ENCODE measurements around the gene MYO9A. TPM values are rescaled to one million over a fixed set of nuclear protein-coding genes. Genes with fewer than 3 reads are reported as not detected.

MYO9A gene
- polyA plus RNA-seq, 1 donor from 2014 or later = 23.1 TPM

GRCh38 chr15:71807691-71808091 lies 310.3 kb downstream of the MYO9A start:
- Mint-ChIP-seq H3K27ac (no peak overlapping the region), H3K9me3 (no peaks in the 10 kb centered on the region), H3K27me3 (peaks cover 2% of the 10 kb centered on the region), H3K36me3 (no peaks in the 10 kb centered on the region), H3K4me3 (no peak overlapping the region), H3K4me1 (no peaks in the 10 kb centered on the region)

- Mint-ChIP-seq H3K9me3 (no peaks in the 10 kb centered on the region), H3K36me3 (no peaks in the 10 kb centered on the region), H3K4me1 (no peaks in the 10 kb centered on the region), H3K27ac (no peak overlapping the region), H3K4me3 (no peak overlapping the region), H3K27me3 (peaks cover 2% of the 10 kb centered on the region)
Observed at GRCh38 chr15:71807125-71807629, 310.8 kb downstream of the MYO9A start.

- H3K27ac Mint-ChIP-seq = no peak overlapping the region
- no peaks in the 10 kb centered on the region for H3K36me3 Mint-ChIP-seq
- no peak overlapping the region for H3K4me3 Mint-ChIP-seq
- H3K27me3 Mint-ChIP-seq = peaks cover 2% of the 10 kb centered on the region
- no peaks in the 10 kb centered on the region for H3K9me3 Mint-ChIP-seq
- H3K4me1 Mint-ChIP-seq = no peaks in the 10 kb centered on the region
Observed at GRCh38 chr15:71806452-71806931, 311.5 kb downstream of the MYO9A start.

GRCh38 chr15:71804695-71805470 lies 313.1 kb downstream of the MYO9A start:
- peaks cover 10% of the 10 kb centered on the region for H3K27me3 Mint-ChIP-seq
- H3K4me3 Mint-ChIP-seq = peak overlapping the region in 1 of 4 donors; percentile 47
- H3K4me1 Mint-ChIP-seq = no peaks in the 10 kb centered on the region
- H3K36me3 Mint-ChIP-seq = no peaks in the 10 kb centered on the region
- no peaks in the 10 kb centered on the region for H3K9me3 Mint-ChIP-seq
- peak overlapping the region in 1 of 3 donors; percentile 57 for H3K27ac Mint-ChIP-seq

DNA sequence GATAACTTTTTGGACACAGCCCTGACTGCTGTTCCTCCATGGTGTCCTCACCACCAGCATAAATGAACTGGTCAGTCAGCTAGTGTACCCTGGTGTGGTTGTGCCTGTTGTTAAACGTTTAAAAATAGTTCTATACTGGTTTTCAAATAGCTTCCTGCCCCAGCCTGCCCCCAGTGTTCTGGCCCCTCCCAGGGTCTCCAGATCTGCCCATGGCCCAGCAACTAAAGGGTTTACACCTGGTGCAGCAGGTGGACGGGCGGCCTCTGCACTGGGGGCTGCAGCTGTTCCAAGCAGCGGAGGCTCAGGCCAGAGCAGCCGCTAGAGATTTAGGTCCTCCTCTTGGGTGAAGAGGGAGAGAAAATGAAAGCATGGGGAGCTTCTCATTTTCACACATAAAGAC lies 313.7 kb downstream of the MYO9A start:
- Mint-ChIP-seq H3K4me3 (no peak overlapping the region), H3K4me1 (no peaks in the 10 kb centered on the region), H3K36me3 (no peaks in the 10 kb centered on the region), H3K27ac (peak overlapping the region in 1 of 3 donors; percentile 57), H3K27me3 (peaks cover 10% of the 10 kb centered on the region), H3K9me3 (no peaks in the 10 kb centered on the region)

GRCh38 chr15:71802770-71803169 lies 315.2 kb downstream of the MYO9A start:
- Mint-ChIP-seq H3K4me1 (no peaks in the 10 kb centered on the region), H3K9me3 (no peaks in the 10 kb centered on the region), H3K4me3 (no peak overlapping the region)

DNA sequence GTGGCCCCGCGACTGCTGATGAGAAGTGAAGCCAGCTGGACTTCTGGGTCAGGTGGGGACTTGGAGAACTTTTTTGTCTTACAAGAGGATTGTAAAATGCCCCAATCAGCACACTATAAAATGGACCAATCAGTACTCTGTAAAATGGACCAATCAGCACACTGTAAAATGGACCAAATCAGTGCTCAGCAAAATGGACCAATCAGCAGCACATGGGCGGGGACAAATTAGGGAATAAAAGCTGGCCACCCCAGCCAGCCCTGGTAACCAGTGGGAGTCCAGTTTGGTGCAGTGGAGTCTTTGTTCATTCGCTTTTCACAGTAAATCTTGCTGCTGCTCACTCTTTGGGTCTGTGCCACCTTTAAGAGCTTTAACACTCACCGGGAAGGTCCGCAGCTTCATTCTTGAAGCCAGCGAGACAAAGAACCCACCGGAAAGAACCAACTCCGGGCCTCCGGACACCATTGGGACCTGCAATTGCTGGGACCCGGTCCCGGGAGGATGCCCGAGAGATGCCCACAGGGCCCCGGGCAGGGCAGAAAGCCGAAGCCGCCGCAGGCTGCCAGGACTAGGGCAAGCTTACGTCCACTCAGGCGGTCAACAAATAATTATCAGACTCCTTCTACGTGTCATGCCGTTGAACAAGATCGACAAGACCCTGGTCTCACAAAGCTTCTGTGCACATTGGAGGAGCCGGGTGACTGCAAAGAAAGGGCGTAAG lies 315.9 kb downstream of the MYO9A start:
- no peaks in the 10 kb centered on the region for H3K4me1 Mint-ChIP-seq
- H3K27ac Mint-ChIP-seq = no peak overlapping the region
- no peaks in the 10 kb centered on the region for H3K9me3 Mint-ChIP-seq
- no peak overlapping the region for H3K4me3 Mint-ChIP-seq
- peaks cover 12% of the 10 kb centered on the region for H3K27me3 Mint-ChIP-seq
- no peaks in the 10 kb centered on the region for H3K36me3 Mint-ChIP-seq

More at GRCh38 chr15:71802770-71803169, 315.2 kb downstream of the MYO9A start:
- peak overlapping the region in 1 of 3 donors; percentile 43 for H3K27ac Mint-ChIP-seq
- H3K36me3 Mint-ChIP-seq = no peaks in the 10 kb centered on the region
- H3K27me3 Mint-ChIP-seq = peaks cover 12% of the 10 kb centered on the region

- H3K4me3 Mint-ChIP-seq = no peak overlapping the region
Observed at GRCh38 chr15:71800835-71801745, 316.9 kb downstream of the MYO9A start.

GRCh38 chr15:71800190-71800589 lies 317.8 kb downstream of the MYO9A start:
- Mint-ChIP-seq H3K4me1 (no peaks in the 10 kb centered on the region), H3K36me3 (no peaks in the 10 kb centered on the region), H3K4me3 (no peak overlapping the region), H3K27me3 (peaks cover 10% of the 10 kb centered on the region), H3K9me3 (no peaks in the 10 kb centered on the region), H3K27ac (peak overlapping the region in 1 of 3 donors; percentile 80)

More at GRCh38 chr15:71800835-71801745, 316.9 kb downstream of the MYO9A start:
- Mint-ChIP-seq H3K27ac (no peak overlapping the region), H3K4me1 (no peaks in the 10 kb centered on the region), H3K36me3 (no peaks in the 10 kb centered on the region), H3K27me3 (peaks cover 12% of the 10 kb centered on the region), H3K9me3 (no peaks in the 10 kb centered on the region)

DNA sequence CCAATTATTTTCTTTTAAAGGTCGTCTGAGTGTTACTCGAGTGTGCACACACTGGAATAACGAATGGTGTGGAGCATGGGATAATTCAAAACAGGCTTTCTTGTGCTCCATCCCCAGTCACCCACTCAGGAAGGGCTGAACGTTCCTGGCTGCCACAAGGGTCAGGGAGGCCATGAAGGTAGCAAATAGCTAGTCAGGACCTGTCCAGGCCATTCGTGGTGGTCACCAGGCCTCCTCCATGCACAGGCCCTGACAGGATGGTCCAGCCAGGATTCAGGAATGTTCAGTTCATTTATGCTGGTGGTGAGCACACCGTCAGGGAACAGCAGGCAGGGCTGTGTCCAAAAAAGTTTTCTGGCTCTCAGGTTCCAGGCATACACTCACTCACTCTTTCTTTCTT lies 319.3 kb downstream of the MYO9A start:
- Mint-ChIP-seq H3K27ac (no peak overlapping the region), H3K9me3 (no peaks in the 10 kb centered on the region)

DNA sequence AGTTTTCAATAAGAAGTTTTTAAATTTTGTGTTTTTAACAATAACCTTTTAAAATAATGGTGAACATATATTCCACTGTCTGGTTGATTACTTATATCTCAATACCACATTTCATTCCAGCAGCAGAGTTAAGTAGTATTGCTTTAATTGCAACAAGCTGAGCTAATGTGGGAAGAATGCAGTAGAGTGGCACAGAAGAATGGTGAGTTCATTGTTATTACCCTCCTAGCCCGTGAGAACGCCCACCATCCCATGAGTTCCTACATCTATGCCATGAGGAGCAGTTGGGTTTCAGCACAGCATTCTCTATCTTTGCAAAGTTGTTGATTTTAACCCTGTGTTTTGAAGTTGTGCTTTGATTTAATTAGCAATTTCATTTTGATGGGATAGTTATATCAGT lies 325.4 kb downstream of the MYO9A start:
- peaks cover 4% of the 10 kb centered on the region for H3K27me3 Mint-ChIP-seq
- no peak overlapping the region for H3K4me3 Mint-ChIP-seq
- H3K9me3 Mint-ChIP-seq = no peaks in the 10 kb centered on the region
- H3K4me1 Mint-ChIP-seq = no peaks in the 10 kb centered on the region
- no peak overlapping the region for H3K27ac Mint-ChIP-seq
- H3K36me3 Mint-ChIP-seq = no peaks in the 10 kb centered on the region

More for the DNA sequence above, 319.3 kb downstream of the MYO9A start:
- Mint-ChIP-seq H3K27me3 (peaks cover 10% of the 10 kb centered on the region), H3K4me1 (no peaks in the 10 kb centered on the region), H3K4me3 (no peak overlapping the region), H3K36me3 (no peaks in the 10 kb centered on the region)

- H3K27me3 Mint-ChIP-seq = peaks cover 6% of the 10 kb centered on the region
- no peaks in the 10 kb centered on the region for H3K4me1 Mint-ChIP-seq
- no peak overlapping the region for H3K4me3 Mint-ChIP-seq
- no peaks in the 10 kb centered on the region for H3K36me3 Mint-ChIP-seq
- H3K9me3 Mint-ChIP-seq = no peaks in the 10 kb centered on the region
- H3K27ac Mint-ChIP-seq = no peak overlapping the region
Observed at GRCh38 chr15:71791975-71792374, 326.0 kb downstream of the MYO9A start.

DNA sequence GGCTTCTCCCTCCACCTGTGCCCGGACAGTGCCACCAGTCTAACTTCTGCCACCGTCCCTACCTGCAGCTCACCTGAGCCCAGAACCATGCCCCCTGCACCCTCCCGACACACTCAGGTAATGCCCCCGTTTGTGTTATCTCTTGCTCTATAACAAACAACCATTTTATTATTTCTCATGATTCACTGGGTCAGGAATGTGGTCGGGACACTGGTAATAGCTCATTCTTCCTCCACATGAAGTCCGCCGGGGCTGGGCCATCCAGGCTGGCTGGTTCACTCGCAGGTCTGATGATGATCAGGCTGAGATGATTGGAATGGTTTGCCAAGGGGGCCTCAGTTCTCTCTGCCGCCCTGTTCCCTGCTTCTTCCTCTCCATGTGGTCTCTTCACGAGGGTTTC lies 327.9 kb downstream of the MYO9A start:
- Mint-ChIP-seq H3K4me3 (no peak overlapping the region), H3K4me1 (peaks cover 0 to under 1% (median 0%) of the 10 kb centered on the region in 3 donors), H3K36me3 (no peaks in the 10 kb centered on the region), H3K27me3 (peaks cover 9% of the 10 kb centered on the region), H3K9me3 (no peaks in the 10 kb centered on the region), H3K27ac (no peak overlapping the region)

GRCh38 chr15:71789616-71790015 lies 328.3 kb downstream of the MYO9A start:
- H3K4me3 Mint-ChIP-seq = no peak overlapping the region
- no peaks in the 10 kb centered on the region for H3K36me3 Mint-ChIP-seq
- no peak overlapping the region for H3K27ac Mint-ChIP-seq
- H3K4me1 Mint-ChIP-seq = peaks cover 0 to 2% (median 0%) of the 10 kb centered on the region in 3 donors
- H3K9me3 Mint-ChIP-seq = no peaks in the 10 kb centered on the region
- peaks cover 9% of the 10 kb centered on the region for H3K27me3 Mint-ChIP-seq

All from IgD-negative memory B cell (primary cell).